GM18870 (cell line): ENCODE measurements around the gene UTP11.

Experiments used
- ATAC-seq: cut with Tn5 transposase; IDR thresholded peaks from one replicate; pipeline ENCODE4 v1.9.1; 2021; ENCODE audit warnings: moderate library complexity; ENCODE audit not compliant: unreplicated experiment

The UTP11 gene

GRCh38 chr1:38068220-38068979 lies 55.9 kb downstream of the UTP11 start:
- no peak for ATAC-seq

GRCh38 chr1:38068980-38069340 lies 56.4 kb downstream of the UTP11 start:
- no peak for ATAC-seq

GRCh38 chr1:38071312-38072256 lies 59.0 kb downstream of the UTP11 start:
- no peak for ATAC-seq

DNA sequence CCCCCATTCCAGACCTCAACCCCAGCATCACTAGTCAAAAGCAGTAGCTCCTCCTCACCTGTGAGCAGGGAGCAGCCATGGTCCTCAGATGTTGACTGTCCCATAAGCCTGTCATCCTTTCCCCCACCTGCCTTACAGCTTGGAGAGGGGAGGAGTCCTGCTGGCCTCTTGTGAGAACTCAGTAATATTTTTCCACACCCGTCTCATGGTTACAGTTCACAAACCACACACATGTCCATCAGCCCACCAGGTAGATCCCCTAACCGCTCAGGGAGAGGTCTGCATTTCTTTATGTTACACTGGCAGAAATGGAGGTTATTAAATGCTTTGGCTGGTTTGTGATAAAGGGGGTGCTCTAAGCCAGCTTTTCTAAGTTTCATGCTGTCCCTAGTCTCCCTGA lies 60.3 kb downstream of the UTP11 start:
- ATAC-seq, result no peak

- ATAC-seq, result no peak
Measured at GRCh38 chr1:38073534-38074301, 61.2 kb downstream of the UTP11 start.

DNA sequence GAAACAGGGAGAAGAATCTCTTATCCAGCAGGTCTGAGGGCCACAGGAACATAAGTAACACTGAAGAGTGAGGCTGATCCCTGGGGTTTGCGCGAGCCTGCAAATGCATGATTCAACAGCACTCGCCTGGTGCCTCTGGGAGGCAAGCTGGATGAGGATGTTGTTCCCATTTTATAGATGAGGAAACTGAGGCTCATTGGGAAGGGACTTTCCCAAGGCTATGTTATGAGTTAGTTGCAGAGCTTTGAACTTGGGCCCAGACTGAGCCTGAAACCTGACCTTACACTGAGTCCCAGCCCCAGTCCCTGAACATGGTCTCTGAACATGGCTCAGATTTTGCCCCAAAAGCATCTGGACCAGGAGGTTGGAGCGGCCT lies 61.8 kb downstream of the UTP11 start:
- ATAC-seq, result no peak
